Activated CD8-positive, alpha-beta T cell treated with anti-CD3 and anti-CD28 coated beads for 36 hours (primary cell): ENCODE measurements around the gene ESF1. TPM values are rescaled to one million over a fixed set of nuclear protein-coding genes. Genes with fewer than 3 reads are reported as not detected.
A peak's percentile ranks its signal among the peaks of the same experiment; 100 is the strongest.

Experiments used
- ATAC-seq: fragments of 200-7000 bp; cut with Tn5 transposase; one replicate; pipeline ENCODE4 v1.10.0; 2021; ENCODE audit warnings: mild to moderate bottlenecking, moderate library complexity
- CTCF ChIA-PET: fragments of 350-600 bp; sonication (Branson Sonifier 250); formaldehyde crosslinking; loops from one replicate; lab custom pipeline; 2021; ENCODE audit warnings: antibody characterized with exemption; lab: Charles Lee
- POLR2A ChIA-PET: fragments of 350-600 bp; sonication (Branson Sonifier 250); formaldehyde crosslinking; loops from one replicate; lab custom pipeline; 2021; ENCODE audit warnings: antibody characterized with exemption; lab: Charles Lee
- DNase-seq: peaks from one replicate; pipeline ENCODE4 v3.0.0-alpha.2; 2020
- H3K27ac Mint-ChIP-seq: one replicate; pipeline ENCODE4 v1.8.0; 2021; ENCODE audit warnings: mild to moderate bottlenecking, mixed read lengths
- H3K27me3 Mint-ChIP-seq: one replicate; pipeline ENCODE4 v1.8.0; 2021; ENCODE audit warnings: mixed read lengths
- H3K36me3 Mint-ChIP-seq: one replicate; pipeline ENCODE4 v1.8.0; 2021; ENCODE audit warnings: low read depth, mixed read lengths
- H3K4me1 Mint-ChIP-seq: one replicate; pipeline ENCODE4 v1.8.0; 2021; ENCODE audit warnings: low read depth, mixed read lengths
- H3K4me3 Mint-ChIP-seq: one replicate; pipeline ENCODE4 v1.8.0; 2021; ENCODE audit warnings: mild to moderate bottlenecking, moderate library complexity, mixed read lengths
- H3K9me3 Mint-ChIP-seq: one replicate; pipeline ENCODE4 v1.8.0; 2021; ENCODE audit warnings: mixed read lengths
- intact Hi-C: fragments of 100-400 bp; cut with micrococcal nuclease; formaldehyde crosslinking; loops from one replicate; pipeline ENCODE4 v1.10.0; 2022
- total RNA-seq, 2 experiments: library from RNA; stranded (reverse); gene quantifications; one replicate each; pipeline ENCODE4 v1.2.3, GENCODE V29; 2021
- TF ChIP-seq, protein P1 (sequence below): fragments of 200-600 bp; IDR thresholded peaks from one replicate; pipeline ENCODE4 v1.8.0; 2022; ENCODE audit warnings: antibody characterized with exemption, mild to moderate bottlenecking

The ESF1 gene
- total RNA-seq, 2 experiments from 2014 or later = 19.9 to 20.4 TPM

DNA sequence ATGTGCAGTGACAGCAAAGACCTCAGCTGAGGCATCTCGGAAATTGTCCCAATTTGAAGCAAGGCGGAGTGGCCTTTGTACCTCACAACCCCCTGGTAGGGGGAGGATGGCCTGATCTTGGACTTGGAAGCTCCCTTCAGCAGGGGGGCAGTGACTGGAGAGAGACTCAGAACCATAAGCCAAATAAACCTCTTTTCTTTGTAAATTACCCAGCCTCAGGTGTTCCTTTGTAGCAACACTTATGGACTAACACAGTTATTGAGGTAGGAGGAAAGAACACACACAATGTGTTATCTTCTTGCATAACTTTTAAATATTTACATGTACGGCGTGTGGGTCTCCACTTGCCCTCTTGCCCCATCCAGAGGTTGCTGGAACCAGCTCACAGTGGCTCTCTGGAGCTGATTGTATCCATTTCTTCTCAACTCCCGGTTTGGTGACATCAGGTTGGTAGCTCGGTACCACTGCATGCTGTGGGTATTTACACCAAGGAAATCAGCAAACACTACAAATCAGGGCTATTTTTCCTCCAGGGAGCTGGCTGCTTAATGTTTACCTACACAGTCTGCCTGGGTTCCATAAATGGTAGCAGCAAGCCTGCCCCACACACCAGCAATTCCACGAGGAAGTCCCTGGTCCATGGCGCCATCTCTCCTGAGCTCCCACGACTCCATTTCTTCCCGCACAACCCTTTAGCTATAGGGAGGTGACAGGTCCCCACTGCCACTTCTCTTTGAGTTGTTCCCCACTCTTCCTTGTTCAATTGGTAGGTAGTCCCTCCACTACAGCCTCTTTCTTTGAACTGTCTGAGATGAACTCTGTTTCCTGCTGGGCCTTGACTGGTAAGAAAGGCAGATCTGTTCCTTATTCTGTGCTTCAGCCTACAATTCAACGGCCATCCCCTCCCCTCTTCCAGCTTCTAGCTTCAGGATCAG is 91.7 kb downstream of the ESF1 start:
- Mint-ChIP-seq H3K9me3 (no peaks in the 10 kb centered on the region), H3K36me3 (no peaks in the 10 kb centered on the region), H3K27ac (no peak overlapping the region), H3K4me1 (no peaks in the 10 kb centered on the region), H3K27me3 (peaks cover 3% of the 10 kb centered on the region), H3K4me3 (no peak overlapping the region)
- TF ChIP-seq, protein P1, sequence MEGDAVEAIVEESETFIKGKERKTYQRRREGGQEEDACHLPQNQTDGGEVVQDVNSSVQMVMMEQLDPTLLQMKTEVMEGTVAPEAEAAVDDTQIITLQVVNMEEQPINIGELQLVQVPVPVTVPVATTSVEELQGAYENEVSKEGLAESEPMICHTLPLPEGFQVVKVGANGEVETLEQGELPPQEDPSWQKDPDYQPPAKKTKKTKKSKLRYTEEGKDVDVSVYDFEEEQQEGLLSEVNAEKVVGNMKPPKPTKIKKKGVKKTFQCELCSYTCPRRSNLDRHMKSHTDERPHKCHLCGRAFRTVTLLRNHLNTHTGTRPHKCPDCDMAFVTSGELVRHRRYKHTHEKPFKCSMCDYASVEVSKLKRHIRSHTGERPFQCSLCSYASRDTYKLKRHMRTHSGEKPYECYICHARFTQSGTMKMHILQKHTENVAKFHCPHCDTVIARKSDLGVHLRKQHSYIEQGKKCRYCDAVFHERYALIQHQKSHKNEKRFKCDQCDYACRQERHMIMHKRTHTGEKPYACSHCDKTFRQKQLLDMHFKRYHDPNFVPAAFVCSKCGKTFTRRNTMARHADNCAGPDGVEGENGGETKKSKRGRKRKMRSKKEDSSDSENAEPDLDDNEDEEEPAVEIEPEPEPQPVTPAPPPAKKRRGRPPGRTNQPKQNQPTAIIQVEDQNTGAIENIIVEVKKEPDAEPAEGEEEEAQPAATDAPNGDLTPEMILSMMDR = no peak
- DNase-seq (no peak), ATAC-seq (no peak)
- ChIA-PET POLR2A (no interaction called here), CTCF (no interaction called here)
- intact Hi-C loops = no loop called here

DNA sequence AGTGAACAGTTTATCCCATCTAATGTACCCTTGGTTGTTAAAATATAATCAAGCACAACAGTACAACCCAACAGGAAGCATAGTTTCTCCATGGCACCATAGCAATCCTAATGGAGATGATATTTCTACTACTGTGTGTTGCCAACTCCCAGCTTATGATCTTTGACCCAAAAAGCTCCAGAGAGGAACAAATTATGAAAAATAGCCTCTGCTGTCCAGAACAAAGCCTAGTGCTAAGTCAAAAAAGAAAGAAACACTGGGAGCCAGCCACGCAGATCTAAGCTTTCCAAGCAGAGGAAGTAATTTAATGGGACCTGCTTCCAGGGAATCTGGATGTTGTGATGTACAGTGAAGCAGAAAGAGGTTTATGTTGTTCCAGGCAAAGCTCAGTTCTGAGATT is 93.8 kb downstream of the ESF1 start:
- no peaks in the 10 kb centered on the region for H3K4me1 Mint-ChIP-seq
- ChIA-PET CTCF (no interaction called here), POLR2A (interaction anchor here (0.6 kb wide), 1 partner anchor 64 kb away, joined by 3 read pairs; no protein-coding TSS in a partner anchor)
- TF ChIP-seq, protein P1 = no peak
- peaks cover 3% of the 10 kb centered on the region for H3K27me3 Mint-ChIP-seq
- H3K36me3 Mint-ChIP-seq = no peaks in the 10 kb centered on the region
- H3K27ac Mint-ChIP-seq = no peak overlapping the region
- ATAC-seq = no peak
- no peak overlapping the region for H3K4me3 Mint-ChIP-seq
- no peaks in the 10 kb centered on the region for H3K9me3 Mint-ChIP-seq
- DNase-seq = no peak
- intact Hi-C loops = no loop called here

DNA sequence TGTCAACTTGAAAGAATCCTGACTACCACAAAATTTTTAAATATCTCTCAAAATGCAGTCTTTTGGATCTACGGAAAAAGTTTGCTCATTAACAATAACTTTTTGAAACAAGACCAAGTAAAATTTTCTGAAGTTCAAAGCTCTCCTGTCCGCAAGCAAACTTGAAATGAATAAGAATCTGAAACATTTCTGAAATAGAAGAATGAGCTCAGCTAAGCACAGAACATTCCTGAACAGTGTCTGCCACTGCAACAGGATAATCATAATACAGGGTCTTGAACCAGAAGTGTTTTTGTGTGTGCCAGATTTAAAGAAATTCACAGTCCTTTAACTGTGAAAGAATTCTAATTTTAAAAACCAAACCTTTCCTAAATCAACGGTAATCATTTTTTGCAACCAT is 96.9 kb downstream of the ESF1 start:
- TF ChIP-seq, protein P1 = no peak
- H3K9me3 Mint-ChIP-seq = no peaks in the 10 kb centered on the region
- no peak overlapping the region for H3K27ac Mint-ChIP-seq
- intact Hi-C loops = no loop called here
- H3K36me3 Mint-ChIP-seq = no peaks in the 10 kb centered on the region
- POLR2A ChIA-PET = no interaction called here
- peaks cover 4% of the 10 kb centered on the region for H3K4me1 Mint-ChIP-seq
- ATAC-seq (no peak), DNase-seq (no peak)
- CTCF ChIA-PET = no interaction called here
- H3K4me3 Mint-ChIP-seq = no peak overlapping the region
- peaks cover 6% of the 10 kb centered on the region for H3K27me3 Mint-ChIP-seq

DNA sequence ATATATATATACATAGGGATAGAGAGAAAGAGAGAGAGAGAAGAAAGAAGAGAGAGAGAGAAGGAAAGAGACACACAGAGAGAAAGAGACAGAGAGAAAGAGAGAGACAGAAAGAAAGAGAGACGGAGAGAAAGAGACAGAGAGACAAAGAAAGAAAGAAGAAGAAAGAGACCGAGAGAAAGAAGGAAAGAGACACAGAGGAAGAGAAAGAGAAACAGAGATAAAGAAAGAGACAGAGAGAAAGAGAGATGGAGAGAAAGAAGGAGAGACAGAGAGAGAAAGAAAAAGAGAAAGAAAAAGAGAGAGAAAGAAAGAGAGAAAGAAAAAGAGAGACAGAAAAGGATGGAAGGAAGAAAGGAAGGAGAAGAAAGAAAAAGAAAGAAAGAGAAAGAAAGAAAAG is 99.1 kb downstream of the ESF1 start:
- Mint-ChIP-seq H3K4me1 (peaks cover 4% of the 10 kb centered on the region), H3K9me3 (no peaks in the 10 kb centered on the region), H3K36me3 (no peaks in the 10 kb centered on the region), H3K27me3 (peaks cover 6% of the 10 kb centered on the region), H3K4me3 (no peak overlapping the region), H3K27ac (no peak overlapping the region)
- CTCF ChIA-PET = no interaction called here
- TF ChIP-seq, protein P1 = peak; percentile 44
- POLR2A ChIA-PET = no interaction called here
- DNase-seq (no peak), ATAC-seq (no peak)
- intact Hi-C loops = no loop called here

DNA sequence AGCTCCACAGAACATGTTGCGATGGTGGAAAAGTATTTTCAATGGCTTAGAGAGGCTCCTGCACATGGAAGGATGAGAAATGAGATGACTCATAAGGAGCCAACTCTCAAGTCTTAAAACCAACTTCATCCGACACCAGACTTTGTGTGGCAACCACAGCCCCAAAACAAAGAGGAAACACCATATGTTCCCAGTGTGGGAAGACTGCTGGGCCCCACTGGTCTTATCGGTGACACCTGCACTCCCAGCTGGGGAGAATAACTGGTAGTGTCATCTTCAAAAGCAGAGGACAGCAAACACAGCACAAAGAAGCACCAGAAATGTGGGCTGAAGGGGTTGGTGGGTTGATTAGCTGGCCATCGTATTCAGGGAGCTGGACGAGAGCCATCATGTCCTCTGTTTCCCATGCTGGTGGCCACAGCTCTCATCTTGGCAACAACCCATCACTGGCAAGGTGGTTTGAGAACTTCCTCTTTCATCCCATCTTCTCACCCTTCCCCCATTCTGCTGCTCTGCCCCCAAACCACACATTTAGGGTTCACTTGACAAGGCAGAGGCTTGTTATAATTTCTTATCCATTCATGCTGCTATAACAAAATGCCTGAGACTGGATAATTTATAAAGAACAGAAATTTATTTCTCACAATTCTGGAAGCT is 100.0 kb downstream of the ESF1 start:
- no peak overlapping the region for H3K27ac Mint-ChIP-seq
- H3K27me3 Mint-ChIP-seq = peaks cover 6% of the 10 kb centered on the region
- no peaks in the 10 kb centered on the region for H3K36me3 Mint-ChIP-seq
- TF ChIP-seq, protein P1 = no peak
- H3K4me1 Mint-ChIP-seq = peaks cover 4% of the 10 kb centered on the region
- ChIA-PET POLR2A (no interaction called here), CTCF (no interaction called here)
- intact Hi-C loops = no loop called here
- H3K4me3 Mint-ChIP-seq = no peak overlapping the region
- ATAC-seq (no peak), DNase-seq (no peak)
- H3K9me3 Mint-ChIP-seq = no peaks in the 10 kb centered on the region
